ENCODE results near the gene MNAT1. TPM values are rescaled to one million over a fixed set of nuclear protein-coding genes. Genes with fewer than 3 reads are reported as not detected.

The MNAT1 gene
- 65.2 and 87.8 TPM in 2 replicates for total RNA-seq

DNA sequence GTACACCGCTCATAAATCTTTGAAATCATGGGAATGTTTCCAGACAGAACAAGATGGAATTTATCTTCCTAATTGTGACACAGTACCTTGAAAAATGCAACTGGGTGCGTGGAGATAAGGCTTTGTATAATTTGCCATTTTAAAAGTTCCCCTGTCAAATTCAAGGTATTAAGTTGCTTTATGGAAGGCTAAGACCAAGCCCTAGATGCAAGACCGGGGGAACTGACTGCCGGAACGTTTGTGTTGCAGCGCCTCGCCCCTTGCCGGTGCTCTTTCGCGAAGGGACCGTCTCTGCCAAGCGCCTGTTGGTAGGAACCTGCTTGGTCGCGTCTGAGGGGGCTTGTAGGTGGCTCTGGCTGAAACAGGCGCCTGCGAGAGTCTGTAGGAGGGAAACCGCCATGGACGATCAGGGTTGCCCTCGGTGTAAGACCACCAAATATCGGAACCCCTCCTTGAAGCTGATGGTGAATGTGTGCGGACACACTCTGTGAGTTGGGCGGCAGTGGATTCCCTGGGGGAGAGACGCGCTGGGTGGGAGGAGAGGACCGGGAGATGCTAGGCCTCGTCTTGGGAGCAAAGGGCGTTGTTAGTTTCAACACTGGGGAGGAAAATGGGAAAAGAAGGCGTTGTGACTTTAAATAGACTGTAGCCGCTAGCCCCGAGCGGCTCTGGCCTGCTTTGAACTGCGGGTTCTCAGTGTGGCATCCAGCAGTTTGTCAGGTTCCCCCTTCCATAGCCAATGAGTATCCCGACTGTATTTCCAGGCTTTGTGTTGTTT is at the start of gene MNAT1:
Gene MNAT1, plus strand, starts transcription at position 297 of the 778 bp plus-strand sequence. Its CDS starts 102 bp downstream, at position 399.

GRCh38 chr14:60723907-60724618 is 10.5 kb upstream of the MNAT1 start, which contains the start of gene SIX4:
Gene SIX4 (minus strand): TSS chr14:60724351. CDS start chr14:60724074, 277 bp downstream.

GRCh38 chr14:60980811-60981632 is 246.5 kb downstream of the MNAT1 start, which contains the start of the genes SLC38A6 and TRMT5:
Gene SLC38A6 (plus strand): TSS chr14:60981245. CDS start chr14:60981278, 33 bp downstream.
Gene TRMT5 (minus strand): TSS chr14:60981079. CDS start chr14:60980973, 106 bp downstream.

Small RNA genes within 50 kb of the gene (small RNA-seq; reads per million reads assigned to genes)
- not detected for gene RNU6-398P

Other genes starting within 250 kb of the MNAT1 start
- gene C14orf39, start 248.7 kb upstream of the MNAT1 start, total RNA-seq = 0.86 and 1.4 TPM in 2 replicates
- not detected in 2 replicates for gene SIX6, start 225.6 kb upstream of the MNAT1 start, total RNA-seq
- 63.4 and 95.4 TPM in 2 replicates for gene SIX1, start 85.3 kb upstream of the MNAT1 start, total RNA-seq
- gene SIX4, start 10.4 kb upstream of the MNAT1 start, total RNA-seq = 27.2 and 42.6 TPM in 2 replicates
- gene TRMT5, start 246.3 kb downstream of the MNAT1 start, total RNA-seq = 23.7 and 29.6 TPM in 2 replicates
- gene SLC38A6, start 246.5 kb downstream of the MNAT1 start, total RNA-seq = 149 and 175 TPM in 2 replicates